ENCODE data around the gene BSX. TPM values are rescaled to one million over a fixed set of nuclear protein-coding genes. Genes with fewer than 3 reads are reported as not detected.

The BSX gene
- total and polyA plus RNA-seq, 11 donors, result not detected

DNA sequence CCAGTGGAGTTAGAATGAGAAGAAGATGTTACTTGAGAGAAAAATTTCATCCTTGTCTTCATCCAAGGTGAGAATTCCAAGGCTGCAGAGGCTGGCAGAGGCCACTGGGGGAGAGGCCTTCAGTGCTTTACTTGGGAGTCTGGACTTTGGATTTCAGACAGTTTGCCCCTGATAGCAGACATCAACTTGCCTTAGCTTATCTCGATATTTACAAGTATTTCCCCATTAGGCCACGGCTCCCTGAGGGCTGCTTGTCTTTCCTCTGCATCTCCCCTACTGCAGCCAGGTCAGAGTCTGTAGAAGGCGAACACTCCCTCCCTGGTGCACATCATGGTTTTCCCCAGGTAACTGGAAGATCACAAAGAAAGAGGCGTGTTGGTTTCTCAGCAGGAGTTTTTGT, 29.9 kb upstream of the BSX start:
- no peaks in the 10 kb centered on the region for H3K36me3 ChIP-seq
- no peak overlapping the region for H3K4me3 ChIP-seq
- no peak for TF ChIP-seq POLR2A (IDR thresholded peaks at IDR 0.05)
- TF ChIP-seq, protein P1, sequence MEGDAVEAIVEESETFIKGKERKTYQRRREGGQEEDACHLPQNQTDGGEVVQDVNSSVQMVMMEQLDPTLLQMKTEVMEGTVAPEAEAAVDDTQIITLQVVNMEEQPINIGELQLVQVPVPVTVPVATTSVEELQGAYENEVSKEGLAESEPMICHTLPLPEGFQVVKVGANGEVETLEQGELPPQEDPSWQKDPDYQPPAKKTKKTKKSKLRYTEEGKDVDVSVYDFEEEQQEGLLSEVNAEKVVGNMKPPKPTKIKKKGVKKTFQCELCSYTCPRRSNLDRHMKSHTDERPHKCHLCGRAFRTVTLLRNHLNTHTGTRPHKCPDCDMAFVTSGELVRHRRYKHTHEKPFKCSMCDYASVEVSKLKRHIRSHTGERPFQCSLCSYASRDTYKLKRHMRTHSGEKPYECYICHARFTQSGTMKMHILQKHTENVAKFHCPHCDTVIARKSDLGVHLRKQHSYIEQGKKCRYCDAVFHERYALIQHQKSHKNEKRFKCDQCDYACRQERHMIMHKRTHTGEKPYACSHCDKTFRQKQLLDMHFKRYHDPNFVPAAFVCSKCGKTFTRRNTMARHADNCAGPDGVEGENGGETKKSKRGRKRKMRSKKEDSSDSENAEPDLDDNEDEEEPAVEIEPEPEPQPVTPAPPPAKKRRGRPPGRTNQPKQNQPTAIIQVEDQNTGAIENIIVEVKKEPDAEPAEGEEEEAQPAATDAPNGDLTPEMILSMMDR (IDR thresholded peaks at IDR 0.05), result no peak
- H3K4me1 ChIP-seq, result no peaks in the 10 kb centered on the region
- 44 to 65% (median 53%) methylated on average over 4 of the region's 4 CpGs for WGBS, 4 donors
- peaks cover 0 to 24% (median 0%) of the 10 kb centered on the region in 9 donors for H3K27me3 ChIP-seq
- H3K27ac ChIP-seq, result no peak overlapping the region
- ATAC-seq (no peak), DNase-seq (no peak)
- intact Hi-C loops (cut with DNase I), result no loop called here
- H3K9me3 ChIP-seq, result no peaks in the 10 kb centered on the region

DNA sequence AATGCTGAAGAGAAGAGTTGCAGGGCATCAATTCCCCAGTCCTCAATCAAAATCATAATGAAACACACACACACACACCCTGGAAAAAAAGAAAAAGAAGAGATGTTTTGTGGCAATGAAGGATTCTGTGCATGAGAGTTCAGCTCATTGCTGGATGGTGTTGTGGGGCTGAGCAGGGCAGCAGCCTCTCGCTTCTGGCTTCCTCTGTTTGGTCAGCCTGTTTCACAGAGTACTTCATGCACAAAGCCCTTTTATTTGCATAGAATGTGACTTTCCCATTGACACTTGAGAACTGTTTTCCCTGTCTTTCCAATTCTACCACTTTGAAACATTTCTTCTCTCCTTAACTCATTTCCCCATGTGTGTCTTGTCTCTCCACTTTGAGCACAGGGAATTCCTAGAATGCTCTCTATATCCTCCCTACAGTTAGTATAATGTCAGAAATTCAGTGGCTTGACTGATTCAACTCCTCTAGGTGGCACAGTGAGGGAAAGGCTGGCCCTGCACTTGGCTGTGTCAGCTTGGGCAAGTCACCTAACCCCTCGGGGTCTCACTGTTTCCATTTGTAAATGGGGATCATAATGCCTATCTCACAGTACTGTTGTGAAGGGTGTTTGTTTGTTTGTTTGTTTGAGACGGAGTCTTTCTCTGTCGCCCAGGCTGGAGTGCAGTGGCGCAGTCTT, 25.4 kb upstream of the BSX start:
- no peak overlapping the region for H3K4me3 ChIP-seq
- H3K36me3 ChIP-seq, result no peaks in the 10 kb centered on the region
- TF ChIP-seq, protein P1 (IDR thresholded peaks at IDR 0.05), result no peak
- no peak for TF ChIP-seq POLR2A (IDR thresholded peaks at IDR 0.05)
- H3K27me3 ChIP-seq, result peaks cover 0 to 11% (median 0%) of the 10 kb centered on the region in 9 donors
- no peak for ATAC-seq
- no peak overlapping the region for H3K27ac ChIP-seq
- intact Hi-C loops (cut with DNase I), result no loop called here
- 80 to 88% (median 85%) methylated on average over 5 of the region's 5 CpGs for WGBS, 4 donors
- H3K9me3 ChIP-seq, result no peaks in the 10 kb centered on the region
- no peak for DNase-seq
- no peaks in the 10 kb centered on the region for H3K4me1 ChIP-seq

DNA sequence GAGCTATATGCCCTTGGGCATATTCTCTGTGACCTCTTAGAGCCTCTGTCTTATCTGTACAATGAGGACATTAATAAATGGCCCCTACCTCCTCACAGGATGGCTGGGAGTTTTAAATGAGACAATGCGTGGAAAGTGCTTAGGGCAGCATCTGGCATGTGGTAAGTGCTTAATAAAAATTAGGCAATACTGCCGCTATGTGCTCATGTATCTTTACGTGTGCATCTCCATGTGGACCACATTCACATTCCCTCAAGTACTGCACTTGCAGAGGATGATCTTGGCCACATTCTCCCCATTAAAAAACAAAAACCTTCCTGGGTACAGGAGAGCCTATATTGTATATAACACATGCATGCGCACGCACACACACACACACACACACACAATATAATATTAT, 19.1 kb upstream of the BSX start:
- Histone ChIP-seq H3K4me3 (no peak overlapping the region), H3K27ac (no peak overlapping the region), H3K9me3 (no peaks in the 10 kb centered on the region), H3K36me3 (no peaks in the 10 kb centered on the region), H3K27me3 (peaks cover 0 to 31% (median 5%) of the 10 kb centered on the region in 9 donors), H3K4me1 (no peaks in the 10 kb centered on the region)
- DNase-seq (no peak), ATAC-seq (no peak)
- WGBS, 4 donors, result 74 to 94% (median 82%) methylated on average over 5 of the region's 5 CpGs
- TF ChIP-seq, protein P1 (IDR thresholded peaks at IDR 0.05), result no peak
- no peak for TF ChIP-seq POLR2A (IDR thresholded peaks at IDR 0.05)
- intact Hi-C loops (cut with DNase I), result no loop called here

DNA sequence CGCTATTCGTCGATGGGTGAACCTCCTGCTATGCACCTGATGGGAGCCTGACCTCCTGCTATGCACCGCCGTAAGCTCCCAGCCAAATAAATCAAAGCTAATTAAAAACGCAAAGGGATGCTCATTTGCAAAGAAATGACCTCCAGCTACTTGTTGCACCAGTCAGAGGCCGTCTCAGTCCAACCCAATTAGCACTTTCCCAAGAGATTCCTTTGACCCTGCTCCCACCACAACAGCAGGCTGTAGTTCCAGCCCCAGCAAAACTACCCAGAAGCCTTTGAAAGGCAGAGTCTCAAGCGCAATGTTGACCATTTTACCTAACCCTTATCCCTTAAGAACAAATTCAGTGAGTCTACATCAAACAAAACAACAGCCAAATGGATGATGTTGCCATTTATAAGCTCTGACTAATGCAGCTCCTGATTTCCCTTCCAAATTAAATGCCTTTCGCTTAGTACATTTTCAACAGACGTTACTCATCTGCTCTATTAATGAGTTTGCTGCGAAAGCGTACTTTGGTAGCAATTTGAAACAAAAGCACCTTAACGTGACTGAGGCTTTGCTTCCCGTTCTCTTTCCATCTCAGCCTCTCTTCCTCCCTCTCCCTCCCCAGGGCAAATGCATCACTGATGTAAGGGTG, 17.2 kb upstream of the BSX start:
- Histone ChIP-seq H3K36me3 (no peaks in the 10 kb centered on the region), H3K27me3 (peaks cover 0 to 41% (median 10%) of the 10 kb centered on the region in 9 donors), H3K27ac (no peak overlapping the region), H3K4me1 (no peaks in the 10 kb centered on the region), H3K9me3 (no peaks in the 10 kb centered on the region), H3K4me3 (no peak overlapping the region)
- WGBS, 4 donors, result 32 to 48% (median 36%) methylated on average over 14 of the region's 14 CpGs
- intact Hi-C loops (cut with DNase I), result no loop called here
- no peak for TF ChIP-seq POLR2A (IDR thresholded peaks at IDR 0.05)
- TF ChIP-seq, protein P1 (IDR thresholded peaks at IDR 0.05), result no peak
- DNase-seq, result no peak
- no peak for ATAC-seq

Measured in heart left ventricle (tissue), 16 donors.